Measurements from ENCODE around the gene COG5.

Gene COG5

DNA sequence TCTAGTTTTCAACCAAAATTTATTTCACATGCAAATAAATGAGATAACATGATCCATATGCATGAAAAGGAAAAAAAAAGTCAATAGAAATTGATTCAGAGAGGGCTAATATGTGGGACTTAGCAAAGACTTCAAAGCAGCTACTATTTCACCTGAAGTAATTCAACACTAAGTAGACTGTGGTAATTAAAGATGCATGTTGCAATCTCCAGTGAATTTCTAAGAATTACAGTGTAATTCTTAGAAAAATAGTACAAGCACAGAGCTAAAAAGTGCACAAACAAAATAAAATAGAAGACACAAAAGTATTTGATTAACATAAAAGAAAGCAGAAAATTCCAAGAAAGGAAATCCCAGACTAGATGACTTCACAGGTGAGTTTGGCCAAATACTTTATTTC, 68.2 kb downstream of the COG5 start:
- Histone ChIP-seq H3K36me3 (ENCODE audit: insufficient read depth, low read length) (no peaks in the 10 kb centered on the region), H3K4me2 (ENCODE audit: low read length) (no peak overlapping the region), H2AFZ (ENCODE audit: low read length) (no peak overlapping the region), H3K9me3 (ENCODE audit: low read length) (peaks cover 5% of the 10 kb centered on the region), H3K27ac (ENCODE audit: low read depth, low read length, poor library complexity, severe bottlenecking) (no peak overlapping the region), H3K4me3 (ENCODE audit: low read depth, low read length, poor library complexity, severe bottlenecking) (no peak overlapping the region), H3K79me2 (ENCODE audit: insufficient read depth, low read length) (no peaks in the 10 kb centered on the region), H4K20me1 (ENCODE audit: insufficient read depth, low read length) (no peaks in the 10 kb centered on the region), H3K9ac (ENCODE audit: low read length) (no peak overlapping the region), H3K4me1 (ENCODE audit: insufficient read depth, low read length, severe bottlenecking) (no peaks in the 10 kb centered on the region), H3K9me2 (ENCODE audit: low read depth, low read length) (no peaks in the 10 kb centered on the region), H3F3A (ENCODE audit: insufficient read depth, low read length) (no peaks in the 10 kb centered on the region), H3K27me3 (ENCODE audit: insufficient read depth, low read length) (no peaks in the 10 kb centered on the region)
- TF ChIP-seq EZH2 (IDR thresholded peaks at IDR 0.05; ENCODE audit: borderline replicate concordance, low read length) = no peak
- TF ChIP-seq, protein P1, sequence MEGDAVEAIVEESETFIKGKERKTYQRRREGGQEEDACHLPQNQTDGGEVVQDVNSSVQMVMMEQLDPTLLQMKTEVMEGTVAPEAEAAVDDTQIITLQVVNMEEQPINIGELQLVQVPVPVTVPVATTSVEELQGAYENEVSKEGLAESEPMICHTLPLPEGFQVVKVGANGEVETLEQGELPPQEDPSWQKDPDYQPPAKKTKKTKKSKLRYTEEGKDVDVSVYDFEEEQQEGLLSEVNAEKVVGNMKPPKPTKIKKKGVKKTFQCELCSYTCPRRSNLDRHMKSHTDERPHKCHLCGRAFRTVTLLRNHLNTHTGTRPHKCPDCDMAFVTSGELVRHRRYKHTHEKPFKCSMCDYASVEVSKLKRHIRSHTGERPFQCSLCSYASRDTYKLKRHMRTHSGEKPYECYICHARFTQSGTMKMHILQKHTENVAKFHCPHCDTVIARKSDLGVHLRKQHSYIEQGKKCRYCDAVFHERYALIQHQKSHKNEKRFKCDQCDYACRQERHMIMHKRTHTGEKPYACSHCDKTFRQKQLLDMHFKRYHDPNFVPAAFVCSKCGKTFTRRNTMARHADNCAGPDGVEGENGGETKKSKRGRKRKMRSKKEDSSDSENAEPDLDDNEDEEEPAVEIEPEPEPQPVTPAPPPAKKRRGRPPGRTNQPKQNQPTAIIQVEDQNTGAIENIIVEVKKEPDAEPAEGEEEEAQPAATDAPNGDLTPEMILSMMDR (IDR thresholded peaks at IDR 0.05; ENCODE audit: low read length) = no peak

DNA sequence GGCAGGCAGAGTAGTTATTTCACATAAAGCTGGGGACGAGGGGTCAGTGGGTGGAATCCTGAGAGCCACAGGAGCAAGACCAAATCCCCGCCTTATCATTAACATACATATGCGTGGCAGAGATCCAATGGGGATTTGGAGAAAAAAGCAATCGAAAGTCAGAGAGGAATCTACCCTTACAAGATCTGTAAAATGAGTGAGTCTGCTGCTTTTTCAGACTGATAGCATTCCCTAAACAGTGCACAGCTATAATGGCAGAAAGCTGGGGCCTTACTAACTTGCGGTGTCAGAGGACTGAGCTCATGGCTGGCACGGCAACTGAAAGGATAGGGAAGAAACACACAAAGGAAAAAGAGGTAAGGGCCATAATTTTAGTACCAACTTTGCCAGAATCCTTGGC, 68.8 kb downstream of the COG5 start:
- H3K9me2 ChIP-seq (ENCODE audit: low read depth, low read length) = no peaks in the 10 kb centered on the region
- TF ChIP-seq EZH2 (IDR thresholded peaks at IDR 0.05; ENCODE audit: borderline replicate concordance, low read length) = no peak
- TF ChIP-seq, protein P1 (IDR thresholded peaks at IDR 0.05; ENCODE audit: low read length) = no peak
- H3K9ac ChIP-seq (ENCODE audit: low read length) = no peak overlapping the region
- no peaks in the 10 kb centered on the region for H3K27me3 ChIP-seq (ENCODE audit: insufficient read depth, low read length)
- H2AFZ ChIP-seq (ENCODE audit: low read length) = no peak overlapping the region
- H4K20me1 ChIP-seq (ENCODE audit: insufficient read depth, low read length) = no peaks in the 10 kb centered on the region
- peaks cover 5% of the 10 kb centered on the region for H3K9me3 ChIP-seq (ENCODE audit: low read length)
- no peaks in the 10 kb centered on the region for H3K36me3 ChIP-seq (ENCODE audit: insufficient read depth, low read length)
- H3K4me3 ChIP-seq (ENCODE audit: low read depth, low read length, poor library complexity, severe bottlenecking) = no peak overlapping the region
- H3K79me2 ChIP-seq (ENCODE audit: insufficient read depth, low read length) = no peaks in the 10 kb centered on the region
- no peak overlapping the region for H3K4me2 ChIP-seq (ENCODE audit: low read length)
- H3K27ac ChIP-seq (ENCODE audit: low read depth, low read length, poor library complexity, severe bottlenecking) = no peak overlapping the region
- no peaks in the 10 kb centered on the region for H3F3A ChIP-seq (ENCODE audit: insufficient read depth, low read length)
- H3K4me1 ChIP-seq (ENCODE audit: insufficient read depth, low read length, severe bottlenecking) = no peaks in the 10 kb centered on the region

DNA sequence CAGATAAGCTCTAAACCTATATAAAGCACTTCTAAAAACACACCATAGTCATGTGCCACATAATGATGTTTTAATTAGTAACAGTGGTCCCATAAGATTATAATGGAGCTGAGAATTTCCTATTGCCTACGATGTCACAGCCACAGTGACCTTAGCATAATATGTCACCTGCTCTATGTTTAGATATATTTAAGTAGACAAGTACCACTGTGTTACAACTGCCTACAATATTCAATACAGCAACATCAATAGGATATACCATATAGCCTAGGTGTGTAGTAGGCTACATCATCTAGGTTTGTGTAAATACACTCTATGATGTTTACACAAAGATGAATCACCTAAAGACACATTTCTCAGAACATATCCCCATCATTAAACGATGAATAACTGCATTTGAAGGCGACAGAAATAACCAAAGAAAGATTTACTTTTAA, 69.4 kb downstream of the COG5 start:
- Histone ChIP-seq H3K79me2 (ENCODE audit: insufficient read depth, low read length) (no peaks in the 10 kb centered on the region), H3K4me1 (ENCODE audit: insufficient read depth, low read length, severe bottlenecking) (no peaks in the 10 kb centered on the region)

More for the DNA sequence above, 69.4 kb downstream of the COG5 start:
- H3K36me3 ChIP-seq (ENCODE audit: insufficient read depth, low read length) = no peaks in the 10 kb centered on the region
- no peaks in the 10 kb centered on the region for H3F3A ChIP-seq (ENCODE audit: insufficient read depth, low read length)
- H3K9ac ChIP-seq (ENCODE audit: low read length) = no peak overlapping the region
- H3K4me2 ChIP-seq (ENCODE audit: low read length) = no peak overlapping the region
- H4K20me1 ChIP-seq (ENCODE audit: insufficient read depth, low read length) = no peaks in the 10 kb centered on the region
- H3K27me3 ChIP-seq (ENCODE audit: insufficient read depth, low read length) = no peaks in the 10 kb centered on the region
- no peak overlapping the region for H3K4me3 ChIP-seq (ENCODE audit: low read depth, low read length, poor library complexity, severe bottlenecking)
- TF ChIP-seq, protein P1 (IDR thresholded peaks at IDR 0.05; ENCODE audit: low read length) = no peak
- no peak for TF ChIP-seq EZH2 (IDR thresholded peaks at IDR 0.05; ENCODE audit: borderline replicate concordance, low read length)
- H3K9me2 ChIP-seq (ENCODE audit: low read depth, low read length) = no peaks in the 10 kb centered on the region
- H3K27ac ChIP-seq (ENCODE audit: low read depth, low read length, poor library complexity, severe bottlenecking) = no peak overlapping the region
- H3K9me3 ChIP-seq (ENCODE audit: low read length) = peaks cover 5% of the 10 kb centered on the region
- no peak overlapping the region for H2AFZ ChIP-seq (ENCODE audit: low read length)
